Measurements from ENCODE around the gene XRCC4. TPM values are rescaled to one million over a fixed set of nuclear protein-coding genes. Genes with fewer than 3 reads are reported as not detected.

The XRCC4 gene
- total RNA-seq, 1 experiment from 2014 or later, result 24.6 TPM

- no peak for DNase-seq (ENCODE audit: low read depth, low spot score)
- ATAC-seq, result no peak
- POLR2A ChIA-PET, result no interaction called here
Observed at GRCh38 chr5:83118471-83118870, 41.1 kb downstream of the XRCC4 start.

More at GRCh38 chr5:83118471-83118870, 41.1 kb downstream of the XRCC4 start:
- H3K36me3 ChIP-seq (ENCODE audit: control insufficient read depth in 1 of 2, insufficient read depth in 2 of 2, low read length in 2 of 2), result peaks cover 0 to 11% of the 10 kb centered on the region in 2 experiments; a peak in 1 of 4 replicates
- H3K4me2 ChIP-seq (ENCODE audit: low read length), result no peak overlapping the region
- no peaks in the 10 kb centered on the region for H3K27me3 ChIP-seq (ENCODE audit: insufficient read depth, low read length)
- no TSS peak for BruUV-seq (replicated peaks)
- no peaks in the 10 kb centered on the region for H3K4me1 ChIP-seq (ENCODE audit: control insufficient read depth in 1 of 2, insufficient read depth in 2 of 2, low read length in 2 of 2)
- ChIA-PET RAD21 (ENCODE audit: low non-redundant PET in 1 of 2, low total read pairs in 2 of 2, uncharacterized antibody in 2 of 2, unreplicated experiment in 2 of 2) (no interaction called here), CTCF (no interaction called here)
- intact Hi-C loops (cut with micrococcal nuclease), result no loop called here
- H3K79me2 ChIP-seq (ENCODE audit: insufficient read depth, low read length), result no peaks in the 10 kb centered on the region
- no peak overlapping the region for H2AFZ ChIP-seq (ENCODE audit: low read depth, low read length, poor library complexity, severe bottlenecking)
- H3K9me2 ChIP-seq (ENCODE audit: insufficient read depth), result no peaks in the 10 kb centered on the region
- H3K9ac ChIP-seq (ENCODE audit: low read length), result no peak overlapping the region
- no peak overlapping the region for H3K4me3 ChIP-seq (replicated peaks in 1 of 2; ENCODE audit: low read depth in 1 of 2, low read length in 2 of 2)
- no peaks in the 10 kb centered on the region for H4K20me1 ChIP-seq (ENCODE audit: insufficient read depth)
- H3K27ac ChIP-seq (ENCODE audit: low read depth, low read length), result no peak overlapping the region
- peaks cover 0 to 7% of the 10 kb centered on the region in 2 experiments; a peak in 1 of 4 replicates for H3K9me3 ChIP-seq (ENCODE audit: control insufficient read depth in 1 of 2, insufficient read depth in 1 of 2, low read depth in 1 of 2, low read length in 2 of 2)
- no peak for TF ChIP-seq SP1 (IDR thresholded peaks at IDR 0.05; ENCODE audit: low read depth)
- TF ChIP-seq CEBPB (IDR thresholded peaks at IDR 0.05; ENCODE audit: low read depth), result no peak
- no peak for TF ChIP-seq ZFX (IDR thresholded peaks at IDR 0.05)
- TF ChIP-seq ATF3 (IDR thresholded peaks at IDR 0.05), result no peak
- no peak for TF ChIP-seq TCF7L2 (IDR thresholded peaks at IDR 0.05; ENCODE audit: borderline replicate concordance, extremely low read depth, insufficient read depth, insufficient read length)
- TF ChIP-seq SIN3A (IDR thresholded peaks at IDR 0.05; ENCODE audit: low read depth), result no peak
- TF ChIP-seq, protein P1, sequence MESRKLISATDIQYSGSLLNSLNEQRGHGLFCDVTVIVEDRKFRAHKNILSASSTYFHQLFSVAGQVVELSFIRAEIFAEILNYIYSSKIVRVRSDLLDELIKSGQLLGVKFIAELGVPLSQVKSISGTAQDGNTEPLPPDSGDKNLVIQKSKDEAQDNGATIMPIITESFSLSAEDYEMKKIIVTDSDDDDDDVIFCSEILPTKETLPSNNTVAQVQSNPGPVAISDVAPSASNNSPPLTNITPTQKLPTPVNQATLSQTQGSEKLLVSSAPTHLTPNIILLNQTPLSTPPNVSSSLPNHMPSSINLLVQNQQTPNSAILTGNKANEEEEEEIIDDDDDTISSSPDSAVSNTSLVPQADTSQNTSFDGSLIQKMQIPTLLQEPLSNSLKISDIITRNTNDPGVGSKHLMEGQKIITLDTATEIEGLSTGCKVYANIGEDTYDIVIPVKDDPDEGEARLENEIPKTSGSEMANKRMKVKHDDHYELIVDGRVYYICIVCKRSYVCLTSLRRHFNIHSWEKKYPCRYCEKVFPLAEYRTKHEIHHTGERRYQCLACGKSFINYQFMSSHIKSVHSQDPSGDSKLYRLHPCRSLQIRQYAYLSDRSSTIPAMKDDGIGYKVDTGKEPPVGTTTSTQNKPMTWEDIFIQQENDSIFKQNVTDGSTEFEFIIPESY (IDR thresholded peaks at IDR 0.05; ENCODE audit: extremely low read depth, insufficient replicate concordance, low read length), result no peak
- TF ChIP-seq EZH2phosphoT487 (IDR thresholded peaks at IDR 0.05; ENCODE audit: borderline replicate concordance), result no peak
- no peak for TF ChIP-seq ZNF274 (IDR thresholded peaks at IDR 0.05; ENCODE audit: low read depth, low read length)
- no peak for TF ChIP-seq FOSL1 (IDR thresholded peaks at IDR 0.05; ENCODE audit: low read depth)
- no peak for TF ChIP-seq RAD21 (IDR thresholded peaks at IDR 0.05; ENCODE audit: low read depth)
- no peak for TF ChIP-seq CBX3 (IDR thresholded peaks at IDR 0.05; ENCODE audit: low read depth)
- TF ChIP-seq ELF1 (IDR thresholded peaks at IDR 0.05; ENCODE audit: borderline replicate concordance, low read depth), result no peak
- no peak for TF ChIP-seq POLR2AphosphoS5 (IDR thresholded peaks at IDR 0.05; ENCODE audit: low read depth, low read length)
- TF ChIP-seq YY1 (IDR thresholded peaks at IDR 0.05; ENCODE audit: extremely low read depth, insufficient replicate concordance, low read depth, low read length), result no peak
- no peak for TF ChIP-seq POLR2A (IDR thresholded peaks at IDR 0.05; ENCODE audit: borderline replicate concordance, extremely low read depth, insufficient read depth, insufficient read length)
